ENCODE measurements around the gene ADPRS. TPM values are rescaled to one million over a fixed set of nuclear protein-coding genes. Genes with fewer than 3 reads are reported as not detected.

Gene ADPRS
- total RNA-seq, 1 donor from 2014 or later: 30.0 TPM

GRCh38 chr1:36062315-36062714 is 26.4 kb upstream of the ADPRS start:
- Mint-ChIP-seq H3K27me3 (no peaks in the 10 kb centered on the region), H3K9me3 (ENCODE audit: low read depth) (no peaks in the 10 kb centered on the region), H3K4me1 (ENCODE audit: low read depth) (no peaks in the 10 kb centered on the region), H3K27ac (no peak overlapping the region), H3K4me3 (ENCODE audit: low read depth) (no peak overlapping the region), H3K36me3 (ENCODE audit: insufficient read depth) (no peaks in the 10 kb centered on the region)
- DNase-seq (ENCODE audit: low spot score, unreplicated experiment): no peak
- TF ChIP-seq CTCF (IDR thresholded peaks at IDR 0.05; ENCODE audit: unreplicated experiment): no peak

GRCh38 chr1:36067871-36068270 is 20.8 kb upstream of the ADPRS start:
- no peak overlapping the region for H3K4me3 Mint-ChIP-seq (ENCODE audit: low read depth)
- H3K9me3 Mint-ChIP-seq (ENCODE audit: low read depth): no peaks in the 10 kb centered on the region
- no peak for DNase-seq (ENCODE audit: low spot score, unreplicated experiment)
- H3K4me1 Mint-ChIP-seq (ENCODE audit: low read depth): no peaks in the 10 kb centered on the region
- no peaks in the 10 kb centered on the region for H3K36me3 Mint-ChIP-seq (ENCODE audit: insufficient read depth)
- no peak overlapping the region for H3K27ac Mint-ChIP-seq
- no peak for TF ChIP-seq CTCF (IDR thresholded peaks at IDR 0.05; ENCODE audit: unreplicated experiment)
- no peaks in the 10 kb centered on the region for H3K27me3 Mint-ChIP-seq

GRCh38 chr1:36068866-36069265 is 19.8 kb upstream of the ADPRS start:
- no peaks in the 10 kb centered on the region for H3K9me3 Mint-ChIP-seq (ENCODE audit: low read depth)
- DNase-seq (ENCODE audit: low spot score, unreplicated experiment): no peak
- no peaks in the 10 kb centered on the region for H3K27me3 Mint-ChIP-seq
- no peak overlapping the region for H3K27ac Mint-ChIP-seq
- H3K4me3 Mint-ChIP-seq (ENCODE audit: low read depth): no peak overlapping the region
- H3K4me1 Mint-ChIP-seq (ENCODE audit: low read depth): no peaks in the 10 kb centered on the region
- H3K36me3 Mint-ChIP-seq (ENCODE audit: insufficient read depth): no peaks in the 10 kb centered on the region
- no peak for TF ChIP-seq CTCF (IDR thresholded peaks at IDR 0.05; ENCODE audit: unreplicated experiment)

- H3K36me3 Mint-ChIP-seq (ENCODE audit: insufficient read depth): no peaks in the 10 kb centered on the region
- H3K4me1 Mint-ChIP-seq (ENCODE audit: low read depth): no peaks in the 10 kb centered on the region
- TF ChIP-seq CTCF (IDR thresholded peaks at IDR 0.05; ENCODE audit: unreplicated experiment): no peak
- no peak for DNase-seq (ENCODE audit: low spot score, unreplicated experiment)
- no peaks in the 10 kb centered on the region for H3K27me3 Mint-ChIP-seq
- H3K4me3 Mint-ChIP-seq (ENCODE audit: low read depth): no peak overlapping the region
- no peak overlapping the region for H3K27ac Mint-ChIP-seq
- no peaks in the 10 kb centered on the region for H3K9me3 Mint-ChIP-seq (ENCODE audit: low read depth)
These were observed 18.3 kb upstream of the ADPRS start for GRCh38 chr1:36070349-36070748.

- Mint-ChIP-seq H3K9me3 (ENCODE audit: low read depth) (no peaks in the 10 kb centered on the region), H3K4me1 (ENCODE audit: low read depth) (no peaks in the 10 kb centered on the region), H3K4me3 (ENCODE audit: low read depth) (no peak overlapping the region), H3K27ac (no peak overlapping the region), H3K36me3 (ENCODE audit: insufficient read depth) (no peaks in the 10 kb centered on the region), H3K27me3 (no peaks in the 10 kb centered on the region)
- TF ChIP-seq CTCF (IDR thresholded peaks at IDR 0.05; ENCODE audit: unreplicated experiment): no peak
- DNase-seq (ENCODE audit: low spot score, unreplicated experiment): no peak
These were observed 11.6 kb upstream of the ADPRS start for GRCh38 chr1:36076979-36077573.
